NCI-H187 treated with DMSO at 0.1 percent for 48 hours (cell line): ENCODE results near the gene MAGEH1.
"Not testable (repeated sequence)": the region's sequence is repeated elsewhere in the genome, so short reads cannot be mapped to it uniquely, and the experiment has no call there.

Experiments used
- DNase-seq: peaks from one replicate; lab custom pipeline; 2025; lab: John Stamatoyannopoulos, UW

Gene MAGEH1

GRCh38 chrX:55451990-55452832 is at the start of gene MAGEH1:
Gene MAGEH1, plus strand, starts transcription at chrX:55452127. Its CDS starts 248 bp downstream, at chrX:55452375.
- no peak for DNase-seq

- not testable (repeated sequence) for DNase-seq
Measured at GRCh38 chrX:55427079-55427478, 24.8 kb upstream of the MAGEH1 start.

- DNase-seq: not testable (repeated sequence)
Measured at GRCh38 chrX:55443468-55443867, 8.5 kb upstream of the MAGEH1 start.

GRCh38 chrX:55450259-55450658 is 1.7 kb upstream of the MAGEH1 start:
- no peak for DNase-seq

- DNase-seq: no peak
Measured at GRCh38 chrX:55451141-55451540, 786 bp upstream of the MAGEH1 start.

GRCh38 chrX:55451626-55451989 is 319 bp upstream of the MAGEH1 start:
- no peak for DNase-seq

- DNase-seq: no peak
Measured at GRCh38 chrX:55452833-55453124, 852 bp downstream of the MAGEH1 start.

GRCh38 chrX:55455708-55456107 is 3.8 kb downstream of the MAGEH1 start:
- not testable (repeated sequence) for DNase-seq

GRCh38 chrX:55459426-55459825 is 7.5 kb downstream of the MAGEH1 start:
- DNase-seq: not testable (repeated sequence)

- not testable (repeated sequence) for DNase-seq
Measured at GRCh38 chrX:55459926-55460325, 8.0 kb downstream of the MAGEH1 start.

- DNase-seq: not testable (repeated sequence)
Measured at GRCh38 chrX:55464050-55464449, 12.1 kb downstream of the MAGEH1 start.

GRCh38 chrX:55465108-55465507 is 13.2 kb downstream of the MAGEH1 start:
- not testable (repeated sequence) for DNase-seq

GRCh38 chrX:55465791-55466190 is 13.9 kb downstream of the MAGEH1 start:
- not testable (repeated sequence) for DNase-seq

- DNase-seq: not testable (repeated sequence)
Measured at GRCh38 chrX:55479956-55480355, 28.0 kb downstream of the MAGEH1 start.

GRCh38 chrX:55480390-55481062 is 28.6 kb downstream of the MAGEH1 start:
- no peak for DNase-seq

GRCh38 chrX:55484948-55485347 is 33.0 kb downstream of the MAGEH1 start:
- DNase-seq: no peak

GRCh38 chrX:55486736-55487135 is 34.8 kb downstream of the MAGEH1 start:
- no peak for DNase-seq

GRCh38 chrX:55487143-55487542 is 35.2 kb downstream of the MAGEH1 start:
- DNase-seq: no peak

GRCh38 chrX:55488006-55488592 is 36.2 kb downstream of the MAGEH1 start:
- no peak for DNase-seq

- DNase-seq: no peak
Measured at GRCh38 chrX:55488593-55489313, 36.8 kb downstream of the MAGEH1 start.

GRCh38 chrX:55489314-55490009 is 37.5 kb downstream of the MAGEH1 start, which contains the start of gene USP51:
Gene USP51, minus strand, starts transcription at chrX:55489848. Its CDS starts 909 bp downstream, at chrX:55488939.
- no peak for DNase-seq

- no peak for DNase-seq
Measured at GRCh38 chrX:55490121-55490520, 38.2 kb downstream of the MAGEH1 start.
